Endometrial microvascular endothelial cells (primary cell): ENCODE measurements around the gene E2F3. TPM values are rescaled to one million over a fixed set of nuclear protein-coding genes. Genes with fewer than 3 reads are reported as not detected.
"Not testable (repeated sequence)": the region's sequence is repeated elsewhere in the genome, so short reads cannot be mapped to it uniquely, and the experiment has no call there.

ENCODE experiments used
- in situ Hi-C: cut with HindIII; loops from 2 replicates; pipeline ENCODE4 v1.10.0; 2017; ENCODE audit warnings: low sequenced_read_pairs, low pct_unique_long_range_greater_than_20kb; ENCODE audit errors: inconsistent ontology term
- total RNA-seq: library from RNA; depleted of rRNA; stranded (reverse); fragments of >200 nt; gene quantifications from one replicate; pipeline ENCODE4 v1.2.3, GENCODE V29; 2015; ENCODE audit errors: inconsistent ontology term

Gene E2F3
- total RNA-seq, 1 donor from 2014 or later, result 7.5 TPM

- in situ Hi-C loops, result no loop called here
Measured at GRCh38 chr6:20454204-20454824, 52.6 kb downstream of the E2F3 start.

GRCh38 chr6:20455251-20455940 lies 53.7 kb downstream of the E2F3 start:
- in situ Hi-C loops, result no loop called here

- in situ Hi-C loops, result no loop called here
Measured at GRCh38 chr6:20458027-20458894, 56.6 kb downstream of the E2F3 start.

- in situ Hi-C loops, result no loop called here
Measured at GRCh38 chr6:20459682-20460081, 58.0 kb downstream of the E2F3 start.

GRCh38 chr6:20461576-20461975 lies 59.9 kb downstream of the E2F3 start:
- in situ Hi-C loops, result no loop called here

GRCh38 chr6:20463396-20463795 lies 61.7 kb downstream of the E2F3 start:
- in situ Hi-C loops, result no loop called here

- in situ Hi-C loops, result no loop called here
Measured at GRCh38 chr6:20464041-20464440, 62.4 kb downstream of the E2F3 start.

GRCh38 chr6:20464847-20465246 lies 63.2 kb downstream of the E2F3 start:
- in situ Hi-C loops, result no loop called here

- in situ Hi-C loops, result not testable (repeated sequence)
Measured at GRCh38 chr6:20465616-20466015, 63.9 kb downstream of the E2F3 start.

GRCh38 chr6:20467437-20467836 lies 65.8 kb downstream of the E2F3 start:
- in situ Hi-C loops, result no loop called here

- in situ Hi-C loops, result no loop called here
Measured at GRCh38 chr6:20468209-20468608, 66.5 kb downstream of the E2F3 start.

- in situ Hi-C loops, result no loop called here
Measured at GRCh38 chr6:20472748-20473147, 71.1 kb downstream of the E2F3 start.

- in situ Hi-C loops, result no loop called here
Measured at GRCh38 chr6:20473518-20473917, 71.8 kb downstream of the E2F3 start.

GRCh38 chr6:20474874-20475542 lies 73.3 kb downstream of the E2F3 start:
- in situ Hi-C loops, result no loop called here

GRCh38 chr6:20476501-20477043 lies 74.9 kb downstream of the E2F3 start:
- in situ Hi-C loops, result no loop called here

GRCh38 chr6:20477485-20477884 lies 75.8 kb downstream of the E2F3 start:
- in situ Hi-C loops, result no loop called here

GRCh38 chr6:20479060-20479459 lies 77.4 kb downstream of the E2F3 start:
- in situ Hi-C loops, result no loop called here

GRCh38 chr6:20479526-20479925 lies 77.8 kb downstream of the E2F3 start:
- in situ Hi-C loops, result no loop called here

GRCh38 chr6:20481281-20481680 lies 79.6 kb downstream of the E2F3 start:
- in situ Hi-C loops, result no loop called here
